ENCODE results near the gene PAGE4.

The PAGE4 gene

GRCh38 chrX:49816435-49816834, 12.7 kb upstream of the PAGE4 start:
- ChIA-PET CTCF (no interaction called here), POLR2A (no interaction called here)
- no peak for TF ChIP-seq FOXM1 (IDR thresholded peaks at IDR 0.05; ENCODE audit: borderline replicate concordance)
- no peak for TF ChIP-seq TARDBP (IDR thresholded peaks at IDR 0.05)
- no peak for TF ChIP-seq BHLHE40 (IDR thresholded peaks at IDR 0.05; ENCODE audit: borderline replicate concordance)
- TF ChIP-seq FOXK2 (IDR thresholded peaks at IDR 0.05): no peak
- TF ChIP-seq ARNT (IDR thresholded peaks at IDR 0.05): no peak
- TF ChIP-seq L3MBTL2 (conservative IDR thresholded peaks at IDR 0.05): no peak
- TF ChIP-seq SP1 (IDR thresholded peaks at IDR 0.05): no peak
- no peak for TF ChIP-seq SUZ12 (IDR thresholded peaks at IDR 0.05)
- no peak for DNase-seq (ENCODE audit: extremely low spot score)

- ChIA-PET CTCF (interaction anchor here (0.6 to 1.4 kb wide), 3 partner anchors 36 to 864 kb away, joined by 3 to 7 read pairs (median 3); no protein-coding TSS in a partner anchor), POLR2A (no interaction called here)
- DNase-seq (ENCODE audit: extremely low spot score): peak; percentile 51
- TF ChIP-seq TARDBP (IDR thresholded peaks at IDR 0.05) (no peak), FOXA1 (IDR thresholded peaks at IDR 0.05) (no peak), ZNF384 (IDR thresholded peaks at IDR 0.05) (no peak), FOXK2 (IDR thresholded peaks at IDR 0.05) (no peak), BHLHE40 (IDR thresholded peaks at IDR 0.05; ENCODE audit: borderline replicate concordance) (no peak), ELF4 (IDR thresholded peaks at IDR 0.05) (no peak), HDGF (IDR thresholded peaks at IDR 0.05; ENCODE audit: borderline replicate concordance) (no peak), SUZ12 (IDR thresholded peaks at IDR 0.05) (no peak), L3MBTL2 (conservative IDR thresholded peaks at IDR 0.05) (no peak)
Observed at GRCh38 chrX:49838374-49838773, 9.3 kb downstream of the PAGE4 start.

- DNase-seq (ENCODE audit: extremely low spot score): peak; percentile 54
- CTCF ChIA-PET: no interaction called here
- POLR2A ChIA-PET: interaction anchor here (1.1 kb wide), 1 partner anchor 648 kb away, joined by 3 read pairs; no protein-coding TSS in a partner anchor
- no peak for TF ChIP-seq NFRKB (IDR thresholded peaks at IDR 0.05)
- TF ChIP-seq ELF4 (IDR thresholded peaks at IDR 0.05): 0 out of 2 replicates have a peak, but pooled peaks have one; percentile 19
Observed at GRCh38 chrX:49840679-49841078, 11.6 kb downstream of the PAGE4 start.

- ChIA-PET POLR2A (no interaction called here), CTCF (no interaction called here)
- TF ChIP-seq SP1 (IDR thresholded peaks at IDR 0.05) (no peak), HDGF (IDR thresholded peaks at IDR 0.05; ENCODE audit: borderline replicate concordance) (no peak), FOXM1 (IDR thresholded peaks at IDR 0.05; ENCODE audit: borderline replicate concordance) (no peak), CTBP1 (IDR thresholded peaks at IDR 0.05; ENCODE audit: borderline replicate concordance) (no peak), NFRKB (IDR thresholded peaks at IDR 0.05) (no peak), FOXA1 (IDR thresholded peaks at IDR 0.05) (no peak), TARDBP (IDR thresholded peaks at IDR 0.05) (no peak), BHLHE40 (IDR thresholded peaks at IDR 0.05; ENCODE audit: borderline replicate concordance) (no peak), SUZ12 (IDR thresholded peaks at IDR 0.05) (no peak), L3MBTL2 (conservative IDR thresholded peaks at IDR 0.05) (no peak), ELF4 (IDR thresholded peaks at IDR 0.05) (no peak), ZNF384 (IDR thresholded peaks at IDR 0.05) (no peak), LEF1 (IDR thresholded peaks at IDR 0.05; ENCODE audit: borderline replicate concordance) (no peak), PKNOX1 (IDR thresholded peaks at IDR 0.05) (no peak), ARNT (IDR thresholded peaks at IDR 0.05) (no peak)
- no peak for DNase-seq (ENCODE audit: extremely low spot score)
Observed at GRCh38 chrX:49842621-49843020, 13.5 kb downstream of the PAGE4 start.

- ChIA-PET POLR2A (no interaction called here), CTCF (no interaction called here)
- DNase-seq (ENCODE audit: extremely low spot score): no peak
- TF ChIP-seq BHLHE40 (IDR thresholded peaks at IDR 0.05; ENCODE audit: borderline replicate concordance): no peak
- TF ChIP-seq TARDBP (IDR thresholded peaks at IDR 0.05): no peak
Observed at GRCh38 chrX:49844611-49845010, 15.5 kb downstream of the PAGE4 start.

- TF ChIP-seq SP1 (IDR thresholded peaks at IDR 0.05) (no peak), CTBP1 (IDR thresholded peaks at IDR 0.05; ENCODE audit: borderline replicate concordance) (no peak), HDGF (IDR thresholded peaks at IDR 0.05; ENCODE audit: borderline replicate concordance) (no peak), FOXA1 (IDR thresholded peaks at IDR 0.05) (no peak), ZNF384 (IDR thresholded peaks at IDR 0.05) (no peak), FOXK2 (IDR thresholded peaks at IDR 0.05) (no peak), TARDBP (IDR thresholded peaks at IDR 0.05) (no peak), LEF1 (IDR thresholded peaks at IDR 0.05; ENCODE audit: borderline replicate concordance) (no peak), NFRKB (IDR thresholded peaks at IDR 0.05) (no peak), PKNOX1 (IDR thresholded peaks at IDR 0.05) (no peak), SUZ12 (IDR thresholded peaks at IDR 0.05) (no peak), BHLHE40 (IDR thresholded peaks at IDR 0.05; ENCODE audit: borderline replicate concordance) (no peak), ELF4 (IDR thresholded peaks at IDR 0.05) (no peak), FOXM1 (IDR thresholded peaks at IDR 0.05; ENCODE audit: borderline replicate concordance) (no peak), ARNT (IDR thresholded peaks at IDR 0.05) (no peak), L3MBTL2 (conservative IDR thresholded peaks at IDR 0.05) (no peak)
- ChIA-PET CTCF (interaction anchor here (0.6 to 1.2 kb wide), 2 partner anchors 38 to 359 kb away, joined by 3 read pairs; partner anchors contain the start of gene CCNB3), POLR2A (no interaction called here)
- no peak for DNase-seq (ENCODE audit: extremely low spot score)
Observed at GRCh38 chrX:49845701-49846403, 16.7 kb downstream of the PAGE4 start.

GRCh38 chrX:49846522-49846921, 17.4 kb downstream of the PAGE4 start:
- ChIA-PET CTCF (interaction anchor here (1.2 kb wide), 1 partner anchor 38 kb away, joined by 3 read pairs; no protein-coding TSS in a partner anchor), POLR2A (no interaction called here)
- DNase-seq (ENCODE audit: extremely low spot score): no peak
- TF ChIP-seq SP1 (IDR thresholded peaks at IDR 0.05) (no peak), PKNOX1 (IDR thresholded peaks at IDR 0.05) (no peak), ZNF384 (IDR thresholded peaks at IDR 0.05) (no peak), LEF1 (IDR thresholded peaks at IDR 0.05; ENCODE audit: borderline replicate concordance) (no peak), CTBP1 (IDR thresholded peaks at IDR 0.05; ENCODE audit: borderline replicate concordance) (no peak), NFRKB (IDR thresholded peaks at IDR 0.05) (no peak), L3MBTL2 (conservative IDR thresholded peaks at IDR 0.05) (no peak), BHLHE40 (IDR thresholded peaks at IDR 0.05; ENCODE audit: borderline replicate concordance) (no peak), HDGF (IDR thresholded peaks at IDR 0.05; ENCODE audit: borderline replicate concordance) (no peak), FOXA1 (IDR thresholded peaks at IDR 0.05) (no peak), ARNT (IDR thresholded peaks at IDR 0.05) (no peak), ELF4 (IDR thresholded peaks at IDR 0.05) (no peak), FOXM1 (IDR thresholded peaks at IDR 0.05; ENCODE audit: borderline replicate concordance) (no peak), SUZ12 (IDR thresholded peaks at IDR 0.05) (no peak), FOXK2 (IDR thresholded peaks at IDR 0.05) (no peak), TARDBP (IDR thresholded peaks at IDR 0.05) (no peak)
